ENCODE results near the gene ARRDC2.
"Not testable (repeated sequence)": the region's sequence is repeated elsewhere in the genome, so short reads cannot be mapped to it uniquely, and the experiment has no call there.

ARRDC2 gene

GRCh38 chr19:18020212-18021085 is 12.5 kb downstream of the ARRDC2 start:
- DNase-seq, result no peak

DNA sequence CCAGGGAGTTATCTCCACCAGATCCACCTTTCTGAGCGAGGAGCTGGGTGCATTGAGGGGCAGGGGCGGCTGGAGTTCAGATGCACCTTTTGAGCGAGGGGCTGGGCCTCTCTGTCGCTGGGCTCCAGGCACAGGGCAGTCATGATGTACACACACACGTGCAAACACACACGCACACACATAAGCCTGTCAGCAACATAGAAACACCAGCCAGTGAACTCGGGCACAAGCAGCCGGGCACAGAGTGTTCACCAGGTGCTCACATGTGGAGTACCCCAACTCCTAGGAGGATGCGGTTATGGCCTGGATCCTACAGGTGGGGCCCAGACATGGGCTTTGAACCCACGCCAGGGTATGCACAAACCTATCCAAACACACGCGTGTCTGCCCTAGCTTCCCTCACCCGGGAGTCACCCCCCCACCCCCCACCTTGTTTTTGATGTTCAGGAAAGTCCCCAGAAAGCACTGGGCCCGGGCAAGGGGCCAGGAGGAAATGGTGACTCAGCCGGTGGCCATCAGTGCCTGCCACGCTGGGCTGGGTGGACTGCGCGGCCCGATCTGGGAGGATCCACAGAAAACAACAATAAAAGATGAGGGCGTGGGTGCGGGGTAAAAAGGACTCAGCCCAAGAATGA is 13.3 kb downstream of the ARRDC2 start:
- peak; percentile 75 for DNase-seq

DNA sequence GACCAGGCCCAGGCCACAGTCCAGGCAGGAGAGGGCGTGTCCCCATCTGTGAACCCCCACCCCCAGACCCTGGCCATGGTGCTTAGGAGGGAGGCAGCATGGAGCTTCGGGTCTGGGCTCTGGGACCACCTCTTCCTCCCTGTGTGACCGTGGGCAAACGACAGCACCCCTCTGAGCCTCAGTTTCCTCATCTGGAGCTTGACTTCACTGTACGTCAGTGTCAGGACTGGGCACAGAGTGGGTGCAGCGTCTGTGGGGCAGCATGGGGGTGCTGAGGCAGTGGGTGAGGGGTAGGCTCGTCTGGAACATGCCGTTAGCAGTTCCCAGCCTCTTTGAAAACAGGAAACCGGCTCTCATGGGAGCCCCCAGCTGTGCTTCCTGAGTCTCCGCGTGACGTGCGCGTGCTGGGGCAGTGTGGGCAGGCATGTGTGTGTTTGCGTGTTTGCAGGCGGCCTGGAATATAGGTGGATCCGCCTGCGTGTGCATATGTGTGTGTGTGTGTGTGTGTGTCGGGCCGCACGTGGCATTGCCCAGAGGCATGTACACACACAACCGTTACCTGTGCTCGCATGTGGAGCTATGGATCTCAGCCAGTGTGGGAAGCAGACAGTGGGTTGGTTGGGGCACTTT is 15.8 kb downstream of the ARRDC2 start:
- no peak for DNase-seq

DNA sequence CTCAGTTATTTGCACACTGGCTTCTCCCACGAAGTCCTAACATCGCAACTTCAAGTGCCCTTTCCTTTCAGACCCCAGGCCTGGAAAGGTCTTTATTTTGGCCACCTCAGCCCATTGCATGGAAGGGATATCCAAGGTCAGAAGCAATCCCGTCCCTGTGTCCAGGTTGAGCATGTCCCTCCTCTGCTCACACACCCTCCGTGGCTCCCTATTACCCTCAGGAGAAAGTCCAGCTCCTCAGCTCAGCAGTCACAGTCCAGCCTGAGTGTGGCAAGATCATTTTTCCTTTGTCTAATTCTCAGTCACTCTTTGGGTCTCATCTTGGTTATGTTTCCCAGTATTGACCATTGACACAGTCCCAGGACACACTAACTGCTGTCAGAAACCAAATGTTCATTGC is 19.2 kb downstream of the ARRDC2 start:
- no peak for DNase-seq

DNA sequence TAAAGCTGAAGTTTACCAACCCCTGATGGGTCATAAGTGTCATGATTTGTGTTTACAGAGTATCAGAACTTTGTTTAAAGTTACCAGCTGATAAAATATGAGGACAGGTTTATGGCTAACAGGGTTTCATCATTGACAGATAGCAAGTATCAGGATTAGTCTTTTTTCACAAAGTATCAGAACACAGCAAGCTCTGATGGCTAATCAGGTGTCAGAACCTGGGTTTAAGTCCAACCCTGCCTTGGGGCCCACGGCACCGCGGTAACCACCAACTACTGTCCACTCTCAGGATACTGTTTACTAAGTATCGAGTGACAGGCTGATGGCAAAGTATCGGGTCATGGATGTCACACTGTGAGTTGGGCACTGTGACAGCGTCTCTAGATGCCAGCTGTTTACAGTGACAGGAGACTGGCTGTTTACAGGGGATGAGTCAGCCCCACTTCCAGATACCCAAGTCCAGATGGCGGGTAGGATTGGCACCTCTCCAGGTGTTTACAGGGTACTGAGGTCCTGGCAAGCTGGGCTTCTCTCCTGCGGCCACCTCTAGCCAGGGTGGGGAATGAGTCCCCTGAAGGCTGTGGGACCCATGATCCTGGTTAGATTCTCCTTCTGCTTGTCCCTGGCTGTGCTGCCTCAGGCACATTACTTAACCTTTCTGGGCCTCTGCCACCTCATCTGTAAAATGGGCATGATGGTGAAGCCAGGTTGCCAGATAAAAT is 21.8 kb downstream of the ARRDC2 start:
- no peak for DNase-seq

GRCh38 chr19:18031401-18031800 is 23.4 kb downstream of the ARRDC2 start:
- DNase-seq, result not testable (repeated sequence)

DNA sequence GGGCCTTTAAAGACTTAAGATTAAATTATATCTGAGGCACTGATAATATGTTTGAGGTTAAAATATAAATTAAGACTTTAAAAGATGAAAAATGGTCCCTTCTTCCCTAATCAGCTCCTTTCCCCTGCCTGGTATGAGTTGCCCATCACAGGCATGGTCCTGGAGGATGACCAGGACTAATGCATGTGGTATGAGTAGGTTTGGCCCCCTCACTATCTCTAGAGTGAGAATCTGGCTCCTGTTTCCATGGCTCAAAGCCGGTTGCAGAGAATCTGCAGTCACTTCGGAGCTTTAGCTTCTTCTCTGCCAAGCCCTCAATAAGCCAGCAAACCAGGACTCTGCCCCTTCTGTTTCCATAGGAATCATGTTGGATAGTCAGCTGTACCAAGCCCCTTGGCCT is 24.1 kb downstream of the ARRDC2 start:
- not testable (repeated sequence) for DNase-seq

- DNase-seq, result no peak
Observed at GRCh38 chr19:18041054-18041453, 33.1 kb downstream of the ARRDC2 start.

DNA sequence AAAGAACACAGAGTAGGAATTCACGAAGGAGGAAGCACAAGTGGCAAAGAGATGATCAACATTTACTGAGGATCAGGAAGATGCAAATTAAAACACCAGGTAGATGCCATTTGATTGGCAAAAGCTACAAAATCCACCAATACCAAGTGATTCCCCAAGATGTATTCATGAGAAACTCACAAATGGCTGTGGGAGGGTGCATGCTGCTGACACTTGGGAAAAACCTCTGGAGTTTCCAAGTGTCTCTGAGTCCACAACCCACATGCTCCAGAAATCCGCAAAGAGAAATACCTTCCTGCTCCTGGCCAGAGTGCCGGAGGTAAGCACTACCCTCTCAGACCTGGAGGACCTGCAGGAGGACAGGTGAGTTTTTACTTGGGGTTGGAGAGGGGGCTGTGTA is 35.7 kb downstream of the ARRDC2 start:
- no peak for DNase-seq

DNA sequence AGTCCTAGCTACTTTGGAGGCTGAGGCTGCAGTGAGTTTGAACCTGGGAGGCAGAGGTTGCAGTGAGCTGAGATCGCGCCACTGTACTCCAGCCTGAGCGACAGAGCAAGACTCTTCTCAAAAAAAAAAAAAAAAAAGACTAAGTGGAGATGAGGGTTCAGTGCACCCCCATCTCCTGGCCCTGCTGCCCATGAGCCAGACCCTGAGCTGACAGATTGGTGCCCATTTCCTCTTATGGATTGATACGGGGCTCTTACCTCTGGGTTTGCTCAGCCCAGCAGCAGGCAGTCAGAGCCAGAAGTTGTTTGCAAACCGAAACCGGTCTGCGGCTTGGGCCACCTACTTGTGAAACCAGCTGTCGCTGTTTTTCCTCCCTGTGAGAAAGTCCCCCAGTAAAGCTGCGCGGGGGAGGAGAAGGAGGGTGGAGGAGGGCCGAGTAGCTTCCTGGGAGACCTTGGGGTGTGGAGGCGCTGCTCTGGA is 36.9 kb downstream of the ARRDC2 start:
- peak; percentile 82 for DNase-seq

- no peak for DNase-seq
Observed at GRCh38 chr19:18045307-18046050, 37.5 kb downstream of the ARRDC2 start.

DNA sequence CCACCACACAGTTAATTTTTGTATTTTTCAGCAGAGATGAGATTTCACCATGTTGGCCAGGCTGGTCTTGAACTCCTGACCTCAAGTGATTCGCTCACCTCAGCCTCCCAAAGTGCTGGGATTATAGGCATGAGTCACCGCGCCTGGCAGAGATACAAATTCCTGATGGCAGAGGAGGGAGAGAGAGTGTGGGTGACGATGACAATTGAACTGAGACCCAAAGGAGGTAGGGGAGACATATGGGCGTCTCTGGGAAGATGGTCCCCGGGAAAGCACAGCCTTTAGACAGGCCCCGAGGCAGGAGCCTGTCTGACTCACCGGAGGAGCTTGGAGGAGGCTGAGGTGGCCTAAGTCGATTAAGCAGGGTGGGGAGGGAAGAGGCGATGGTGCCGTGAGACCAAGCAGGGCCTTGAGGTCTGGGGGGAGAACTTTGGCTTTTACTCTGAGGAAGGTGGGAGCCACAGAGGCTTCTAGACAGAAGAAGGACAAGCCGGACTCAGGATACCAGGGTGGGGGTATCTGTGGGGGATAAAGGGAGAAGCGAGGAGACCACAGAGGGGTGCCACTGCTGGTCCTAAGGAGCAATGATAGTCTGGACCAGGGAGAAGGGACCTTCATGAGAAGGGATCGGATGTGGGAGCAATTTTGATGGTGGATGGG is 38.2 kb downstream of the ARRDC2 start:
- DNase-seq, result no peak

GRCh38 chr19:18049385-18049784 is 41.4 kb downstream of the ARRDC2 start:
- no peak for DNase-seq

GRCh38 chr19:18051887-18052286 is 43.9 kb downstream of the ARRDC2 start:
- no peak for DNase-seq

DNA sequence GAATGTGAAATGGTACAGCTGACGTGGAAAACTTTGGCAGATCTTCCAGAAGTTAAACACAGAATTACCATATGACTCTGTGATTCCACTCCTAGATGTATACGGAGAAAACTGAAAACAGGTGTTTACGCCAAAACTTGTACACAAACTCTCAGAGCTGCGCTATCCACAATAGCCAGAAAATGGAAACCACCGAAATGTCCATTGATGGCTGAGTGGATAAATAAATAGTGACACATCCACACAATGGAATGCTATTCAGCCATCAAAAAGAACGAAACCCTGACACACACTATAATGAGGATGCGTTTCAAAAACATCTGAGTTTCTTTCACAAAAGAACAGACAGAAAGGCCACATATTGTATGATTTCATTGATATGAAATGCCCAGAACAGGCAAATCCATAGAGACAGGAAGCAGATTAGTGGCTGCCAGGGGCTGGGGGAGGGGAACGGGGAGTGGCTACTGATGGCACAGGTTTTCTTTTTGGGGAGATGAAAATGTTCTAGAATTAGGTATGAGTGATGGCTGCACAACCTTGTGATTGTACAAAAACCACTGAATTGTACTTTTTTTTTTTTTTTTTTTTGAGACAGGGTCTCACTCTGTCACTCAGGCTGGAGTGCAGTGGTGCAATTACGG is 45.7 kb downstream of the ARRDC2 start:
- DNase-seq, result no peak

- DNase-seq, result no peak
Observed at GRCh38 chr19:18055967-18056366, 48.0 kb downstream of the ARRDC2 start.

DNA sequence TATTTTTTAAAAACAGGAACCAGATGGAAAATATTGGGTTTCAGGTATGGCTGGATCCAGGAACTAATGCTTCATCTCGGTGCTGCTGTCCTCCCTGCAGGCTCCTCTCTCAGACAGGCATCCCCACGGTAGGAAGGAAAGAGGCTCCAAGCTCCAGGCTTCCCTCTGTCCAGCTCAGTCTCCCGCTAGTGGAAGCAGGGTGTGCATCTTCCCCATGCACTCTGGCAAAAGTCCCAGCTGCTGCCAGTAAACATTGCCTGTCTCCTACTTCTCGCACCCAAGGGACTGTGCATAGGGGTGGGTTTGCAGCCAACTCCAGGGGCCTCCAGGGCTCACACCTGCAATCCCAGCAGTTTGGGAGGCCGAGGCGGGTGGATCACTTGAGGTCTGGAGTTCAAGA is 49.6 kb downstream of the ARRDC2 start:
- DNase-seq, result no peak

- peak; percentile 84 for DNase-seq
Observed at GRCh38 chr19:18058208-18059009, 50.4 kb downstream of the ARRDC2 start.

- DNase-seq, result no peak
Observed at GRCh38 chr19:18059297-18059696, 51.3 kb downstream of the ARRDC2 start.

GRCh38 chr19:18059902-18060301 is 51.9 kb downstream of the ARRDC2 start:
- DNase-seq, result no peak

Measured in activated CD4-positive, CD25-positive, alpha-beta regulatory T cell treated with anti-CD3 and anti-CD28 coated beads, Interleukin-2, amount 50 U/mL, for 72 hours (primary cell).